ENCODE measurements around the gene KLF2. TPM values are rescaled to one million over a fixed set of nuclear protein-coding genes. Genes with fewer than 3 reads are reported as not detected.
"Not testable (repeated sequence)": the region's sequence is repeated elsewhere in the genome, so short reads cannot be mapped to it uniquely, and the experiment has no call there.

KLF2 gene
- total RNA-seq = under 1 TPM; 0.18 to 0.23 TPM

DNA sequence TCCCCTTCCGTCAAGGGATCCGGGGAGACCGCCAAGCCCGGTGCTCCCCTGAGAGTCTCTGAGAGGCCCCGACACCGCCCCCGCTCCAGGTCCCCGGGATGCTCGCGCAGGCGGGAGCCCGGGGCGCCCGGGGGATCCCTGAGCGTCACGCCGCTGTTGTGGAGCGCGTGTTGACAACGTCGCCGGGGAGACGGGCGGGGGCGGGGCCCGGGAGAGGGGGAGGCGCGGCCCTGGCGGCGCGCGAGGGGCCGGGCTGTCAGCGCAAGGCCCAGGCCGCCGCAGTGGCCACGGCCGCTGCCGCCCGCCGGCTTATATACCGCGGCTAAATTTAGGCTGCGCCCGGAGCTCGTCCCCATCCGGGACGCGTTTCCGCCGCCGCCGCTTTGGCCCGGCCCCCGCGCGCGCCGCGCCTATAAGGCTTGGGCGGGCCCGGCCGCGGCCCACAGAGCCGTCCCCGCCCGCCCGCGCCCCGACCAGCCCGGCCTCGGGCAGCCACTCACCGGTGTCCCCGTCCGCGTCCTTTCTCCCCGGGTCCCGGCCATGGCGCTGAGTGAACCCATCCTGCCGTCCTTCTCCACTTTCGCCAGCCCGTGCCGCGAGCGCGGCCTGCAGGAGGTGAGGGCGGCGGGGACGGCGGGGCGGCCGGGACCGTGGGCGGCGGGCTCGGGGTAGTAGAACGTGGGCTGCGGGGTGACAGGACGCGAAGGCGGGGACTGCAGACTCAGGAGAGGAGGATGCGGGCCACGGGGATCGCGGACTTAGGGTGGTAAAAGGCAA lies at the start of gene KLF2:
KLF2 (plus strand) TSS at position 443 of the 777 bp plus-strand sequence; CDS start at position 541, 98 bp downstream.
- H3K4me3 Mint-ChIP-seq = peak within 1 kb of the TSS; percentile 25
- H3K4me1 Mint-ChIP-seq = peaks cover 45% of the 10 kb centered on the region
- peaks cover 28% of the 10 kb centered on the region for H3K27me3 Mint-ChIP-seq
- H3K9me3 Mint-ChIP-seq = no peaks in the 10 kb centered on the region
- H3K36me3 Mint-ChIP-seq = no peaks in the 10 kb centered on the region
- H3K27ac Mint-ChIP-seq = peak within 1 kb of the TSS; percentile 29
- DNase-seq = peak; percentile 87

DNA sequence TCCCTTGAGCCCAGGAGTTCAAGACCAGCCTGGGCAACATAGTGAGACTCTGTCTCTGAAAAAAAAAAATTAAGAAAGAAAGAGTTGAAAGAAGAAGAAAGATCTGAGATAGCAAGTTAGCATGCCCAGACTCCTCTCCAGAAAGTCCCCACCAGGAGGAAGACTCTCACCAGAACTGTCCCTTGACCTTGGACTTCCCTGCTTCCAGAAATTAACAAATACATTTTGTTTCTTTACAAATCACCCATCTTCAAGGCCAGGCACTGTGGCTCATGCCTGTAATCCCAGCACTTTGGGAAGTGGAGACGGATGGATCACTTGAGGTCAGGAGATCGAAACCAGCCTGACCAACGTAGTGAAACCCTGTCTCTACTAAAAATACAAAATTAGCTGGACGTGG lies 44.3 kb upstream of the KLF2 start:
- DNase-seq = no peak

DNA sequence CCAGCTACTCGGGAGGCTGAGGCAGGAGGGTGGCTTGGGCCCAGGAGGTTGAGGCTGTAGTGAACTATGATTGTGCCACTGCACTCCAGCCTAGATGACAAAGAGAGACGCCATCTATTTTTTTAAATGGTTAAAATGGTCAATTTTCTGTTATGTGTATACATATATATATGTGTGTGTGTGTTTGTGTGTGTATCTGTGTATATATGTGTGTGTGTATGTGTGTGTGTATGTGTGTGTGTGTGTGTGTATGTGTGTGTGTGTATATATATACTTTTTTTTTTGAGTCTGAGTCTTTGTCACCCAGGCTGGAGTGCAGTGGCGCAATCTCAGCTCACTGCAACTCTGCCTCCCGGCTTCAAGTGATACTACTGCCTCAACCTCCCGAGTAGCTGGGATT lies 42.9 kb upstream of the KLF2 start:
- no peak for DNase-seq
- Mint-ChIP-seq H3K9me3 (no peaks in the 10 kb centered on the region), H3K27ac (no peak overlapping the region), H3K4me1 (peaks cover 39% of the 10 kb centered on the region), H3K36me3 (no peaks in the 10 kb centered on the region), H3K4me3 (no peak overlapping the region), H3K27me3 (peaks cover 24% of the 10 kb centered on the region)

More for the DNA sequence above, 44.3 kb upstream of the KLF2 start:
- H3K27ac Mint-ChIP-seq = no peak overlapping the region
- H3K4me1 Mint-ChIP-seq = peaks cover 31% of the 10 kb centered on the region
- H3K4me3 Mint-ChIP-seq = no peak overlapping the region
- H3K27me3 Mint-ChIP-seq = peaks cover 14% of the 10 kb centered on the region
- no peaks in the 10 kb centered on the region for H3K36me3 Mint-ChIP-seq
- no peaks in the 10 kb centered on the region for H3K9me3 Mint-ChIP-seq

DNA sequence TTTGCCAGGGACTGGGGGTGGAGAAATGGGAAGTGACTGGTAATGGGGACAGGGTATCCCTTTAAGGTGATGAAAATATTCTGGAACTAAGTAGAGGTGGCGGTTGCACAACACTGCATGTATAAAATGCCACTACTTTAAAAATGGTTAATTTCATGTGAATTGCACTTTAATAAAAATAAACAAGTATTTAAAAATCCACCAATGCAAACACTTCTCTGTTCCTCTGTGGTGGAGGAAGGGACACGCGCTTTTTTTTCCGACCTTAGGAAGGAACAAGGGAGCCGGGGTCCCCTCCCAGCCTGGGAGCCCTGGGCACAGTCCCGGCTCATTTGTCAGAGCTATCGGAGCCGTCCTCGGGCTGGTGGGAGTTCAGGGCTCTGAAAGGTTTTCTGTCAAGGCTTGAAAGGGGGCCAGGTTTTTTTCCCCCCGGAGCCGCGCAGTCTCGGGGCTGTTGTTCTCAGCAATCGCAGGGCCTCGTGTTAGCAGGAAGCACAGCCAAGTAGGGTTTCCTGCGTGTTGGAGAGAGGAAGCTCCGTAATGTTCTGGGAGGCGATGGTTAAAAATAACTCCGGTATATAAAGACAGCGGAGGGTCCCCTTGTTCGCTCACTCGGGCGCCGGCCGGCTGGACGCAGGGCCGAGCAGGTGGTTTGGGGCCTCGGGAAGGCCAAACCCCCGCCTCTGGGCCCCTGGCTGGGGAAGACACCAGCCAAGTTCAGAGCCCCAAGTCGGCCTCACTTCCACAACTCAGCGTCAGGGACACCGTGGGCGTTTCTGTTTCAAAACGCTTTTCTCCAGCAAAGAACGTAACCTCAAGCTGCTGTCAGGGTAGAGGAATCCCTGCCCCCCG lies 41.2 kb upstream of the KLF2 start:
- Mint-ChIP-seq H3K4me3 (peak overlapping the region; percentile 64), H3K4me1 (peaks cover 41% of the 10 kb centered on the region), H3K27me3 (peaks cover 30% of the 10 kb centered on the region), H3K36me3 (no peaks in the 10 kb centered on the region), H3K9me3 (no peaks in the 10 kb centered on the region), H3K27ac (peak overlapping the region; percentile 68)
- peak; percentile 80 for DNase-seq

DNA sequence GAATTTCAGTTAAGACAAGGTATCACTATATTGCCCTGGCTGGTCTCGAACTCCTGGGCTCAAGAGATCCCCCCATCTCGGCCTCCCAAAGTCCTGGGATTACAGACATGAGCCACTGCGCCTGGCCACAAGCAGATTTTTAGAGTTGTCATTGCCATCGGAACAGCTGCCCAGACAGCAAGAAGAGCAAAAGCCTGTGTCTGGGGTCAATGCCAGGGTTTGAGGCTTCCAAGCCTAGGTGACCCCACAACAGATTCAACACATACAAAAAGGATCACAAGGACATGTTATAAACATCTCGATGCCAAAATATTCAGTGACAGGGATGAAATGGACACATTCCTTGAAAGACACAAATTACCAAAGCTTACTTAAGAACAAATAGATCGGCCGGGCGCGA lies 40.1 kb upstream of the KLF2 start:
- Mint-ChIP-seq H3K36me3 (no peaks in the 10 kb centered on the region), H3K27ac (no peak overlapping the region), H3K4me1 (peaks cover 37% of the 10 kb centered on the region), H3K27me3 (peaks cover 34% of the 10 kb centered on the region), H3K4me3 (no peak overlapping the region), H3K9me3 (no peaks in the 10 kb centered on the region)
- DNase-seq = no peak

DNA sequence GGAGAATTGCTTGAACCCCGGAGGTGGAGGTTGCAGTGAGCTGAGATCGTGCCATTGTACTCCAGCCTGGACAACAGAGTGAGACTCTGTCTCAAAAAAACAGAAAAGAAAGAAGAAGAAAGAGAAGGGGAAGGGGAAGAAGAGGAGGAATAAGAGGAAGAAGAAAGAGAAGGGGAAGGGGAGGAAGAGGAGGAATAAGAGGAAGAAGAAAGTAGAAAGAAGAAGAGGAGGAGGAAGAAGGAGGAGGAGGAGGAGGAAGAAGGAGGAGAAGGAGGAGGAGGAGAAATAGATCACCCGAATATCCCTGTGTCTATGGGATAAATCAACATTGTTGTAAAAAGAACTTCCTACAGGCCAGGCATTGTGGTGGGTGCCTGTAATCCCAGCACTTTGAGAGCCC lies 39.5 kb upstream of the KLF2 start:
- not testable (repeated sequence) for H3K9me3 Mint-ChIP-seq, H3K4me3 Mint-ChIP-seq, H3K27ac Mint-ChIP-seq, DNase-seq, H3K36me3 Mint-ChIP-seq
- Mint-ChIP-seq H3K4me1 (peaks cover 34% of the 10 kb centered on the region), H3K27me3 (peaks cover 34% of the 10 kb centered on the region)

DNA sequence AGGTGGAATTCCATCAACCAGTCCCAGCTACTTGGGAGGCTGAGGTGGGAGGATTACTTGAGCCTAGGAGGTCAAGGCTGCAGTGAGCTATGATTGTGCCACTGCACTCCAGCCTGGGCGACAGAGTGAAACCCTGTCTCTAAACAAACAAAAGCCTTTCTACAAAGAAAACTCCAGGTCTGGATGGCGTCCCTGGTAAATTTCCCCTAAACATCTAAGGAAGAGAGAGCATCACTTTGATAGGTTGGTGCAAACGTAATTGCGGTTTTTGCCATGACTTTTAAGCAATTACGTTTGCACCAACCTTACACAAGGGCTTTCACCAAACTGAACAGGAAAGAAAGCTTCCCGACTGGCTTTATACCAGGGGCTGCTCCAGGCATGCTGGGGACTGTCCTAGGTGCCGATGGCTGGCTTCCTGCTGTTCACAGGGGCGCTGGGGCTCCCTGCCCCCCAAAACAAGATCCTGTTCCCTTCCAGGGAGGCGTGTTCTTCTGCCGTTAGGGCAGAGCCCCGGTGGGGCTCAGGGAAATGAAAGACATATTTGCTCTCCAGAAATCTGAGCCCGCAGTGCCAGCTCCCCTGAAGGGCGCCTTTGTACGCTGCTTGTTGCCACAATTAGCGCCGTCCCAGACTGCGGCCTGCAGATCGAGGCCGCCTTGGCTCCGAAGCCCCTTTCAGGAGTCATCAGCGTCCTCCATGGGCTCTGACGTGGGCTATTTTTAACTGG lies 38.7 kb upstream of the KLF2 start:
- Mint-ChIP-seq H3K4me3 (no peak overlapping the region), H3K36me3 (no peaks in the 10 kb centered on the region), H3K27me3 (peaks cover 34% of the 10 kb centered on the region), H3K9me3 (no peaks in the 10 kb centered on the region), H3K4me1 (peaks cover 30% of the 10 kb centered on the region), H3K27ac (no peak overlapping the region)
- DNase-seq = no peak

DNA sequence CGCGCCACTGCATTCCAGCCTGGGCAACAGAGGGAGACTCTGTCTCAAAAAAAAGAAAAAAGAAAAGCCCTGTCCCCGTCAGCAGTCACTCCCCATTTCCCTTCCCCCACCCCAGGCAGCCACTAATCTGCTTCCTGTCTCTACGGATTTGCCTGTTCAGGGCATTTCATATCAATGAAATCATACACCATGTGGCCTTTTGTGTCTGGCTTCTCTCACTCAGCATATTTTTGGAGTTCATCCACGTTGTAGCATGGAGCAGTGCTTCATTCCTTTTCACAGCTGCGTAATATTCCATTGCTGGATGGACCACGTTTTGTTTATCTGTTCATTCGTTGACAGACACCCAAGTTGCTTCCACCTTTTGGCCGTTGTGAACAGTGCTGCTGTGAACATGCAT lies 36.1 kb upstream of the KLF2 start:
- Mint-ChIP-seq H3K27me3 (peaks cover 30% of the 10 kb centered on the region), H3K4me3 (no peak overlapping the region), H3K4me1 (peaks cover 22% of the 10 kb centered on the region), H3K27ac (no peak overlapping the region), H3K9me3 (no peaks in the 10 kb centered on the region), H3K36me3 (no peaks in the 10 kb centered on the region)
- no peak for DNase-seq

DNA sequence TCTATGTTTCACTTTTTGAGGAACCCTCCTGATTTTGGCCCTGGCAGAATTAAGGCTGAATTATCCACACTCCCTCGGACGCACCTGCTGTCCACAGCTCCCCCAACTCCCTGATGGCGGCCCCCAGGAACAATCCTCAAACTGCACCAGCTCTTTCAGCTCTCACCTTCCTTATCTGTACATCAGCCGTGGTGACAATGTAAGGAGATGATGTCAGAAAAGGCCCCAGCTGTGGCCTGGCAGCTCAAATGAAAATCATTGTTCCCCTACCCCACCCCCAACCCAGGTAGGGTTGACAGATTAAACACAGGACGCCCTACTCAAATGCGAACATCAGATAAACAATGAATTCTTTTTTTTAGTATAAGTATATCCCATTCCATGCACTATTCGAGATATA lies 35.0 kb upstream of the KLF2 start:
- no peak overlapping the region for H3K27ac Mint-ChIP-seq

DNA sequence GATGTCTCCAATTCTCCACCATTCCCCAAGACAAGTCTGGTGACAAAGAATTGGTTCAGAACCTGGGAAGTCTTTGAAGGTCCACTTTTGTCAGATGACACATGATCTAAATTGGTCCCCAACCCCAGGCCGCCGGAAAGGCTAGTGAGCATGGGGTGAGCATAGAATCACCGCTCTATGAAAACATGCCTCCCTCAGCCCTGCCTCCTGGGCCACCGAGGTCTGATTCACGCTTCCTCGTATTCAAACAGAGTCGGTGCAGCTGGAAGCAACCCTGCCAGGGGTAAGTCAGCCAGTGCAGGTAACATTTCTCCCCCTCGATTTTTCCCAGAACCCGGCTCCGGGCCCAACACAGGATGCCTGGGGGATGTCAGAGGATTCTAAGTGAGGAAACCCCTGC lies 33.9 kb upstream of the KLF2 start:
- H3K27ac Mint-ChIP-seq = no peak overlapping the region
- H3K4me3 Mint-ChIP-seq = no peak overlapping the region
- H3K27me3 Mint-ChIP-seq = peaks cover 18% of the 10 kb centered on the region
- H3K4me1 Mint-ChIP-seq = peaks cover 9% of the 10 kb centered on the region
- no peaks in the 10 kb centered on the region for H3K9me3 Mint-ChIP-seq
- H3K36me3 Mint-ChIP-seq = no peaks in the 10 kb centered on the region
- no peak for DNase-seq

More for the DNA sequence above, 35.0 kb upstream of the KLF2 start:
- H3K4me3 Mint-ChIP-seq = no peak overlapping the region
- no peak for DNase-seq
- H3K36me3 Mint-ChIP-seq = no peaks in the 10 kb centered on the region
- peaks cover 27% of the 10 kb centered on the region for H3K27me3 Mint-ChIP-seq
- H3K9me3 Mint-ChIP-seq = no peaks in the 10 kb centered on the region
- H3K4me1 Mint-ChIP-seq = peaks cover 13% of the 10 kb centered on the region

DNA sequence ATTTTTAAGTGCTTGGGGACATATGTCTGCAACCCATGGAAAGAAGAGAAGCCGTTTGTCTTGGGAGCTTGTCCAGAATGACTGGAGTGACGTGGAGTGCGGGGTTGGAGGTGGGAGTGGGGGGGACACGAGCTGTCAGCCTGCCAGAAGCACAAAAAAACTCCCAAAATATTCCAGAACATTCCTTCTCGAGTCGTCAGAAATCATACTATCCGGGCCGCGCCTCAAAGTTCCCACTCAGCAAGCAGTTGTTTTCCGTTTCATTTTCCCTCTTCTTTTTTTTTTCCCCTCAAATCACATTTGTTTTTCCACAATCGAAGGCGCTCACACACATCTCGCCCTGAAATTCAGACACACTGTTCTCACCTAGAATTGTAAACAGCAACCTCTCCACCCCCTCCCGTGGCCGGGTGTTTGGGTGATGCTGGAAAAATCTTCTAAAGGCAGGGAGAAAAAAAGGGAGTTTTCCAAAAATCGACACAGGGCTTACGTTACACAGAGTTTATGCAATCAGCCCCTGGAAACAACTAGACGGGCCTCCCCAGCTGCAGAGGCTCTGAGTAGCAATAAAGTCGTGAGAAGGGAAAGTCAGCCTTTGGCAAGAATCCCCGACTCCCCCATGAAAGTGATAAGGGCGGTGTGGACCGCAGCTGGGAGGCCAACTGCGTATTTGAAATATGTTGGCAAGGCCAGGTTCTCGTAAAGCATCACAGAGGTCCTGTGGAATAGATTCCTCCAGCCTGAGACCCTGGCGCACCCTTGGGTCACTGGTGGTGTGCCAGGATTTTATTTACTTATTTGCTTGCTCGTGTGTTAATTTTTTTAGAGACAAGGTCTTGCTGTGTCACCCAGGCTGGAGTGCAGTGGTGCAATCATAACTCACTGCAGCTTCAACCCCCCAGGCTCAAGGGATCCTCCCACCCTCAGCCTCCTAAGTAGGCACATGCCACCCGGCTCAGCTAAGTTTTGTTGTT lies 31.2 kb upstream of the KLF2 start:
- DNase-seq = no peak
- Mint-ChIP-seq H3K36me3 (no peaks in the 10 kb centered on the region), H3K9me3 (no peaks in the 10 kb centered on the region), H3K27ac (no peak overlapping the region), H3K27me3 (peaks cover 3% of the 10 kb centered on the region), H3K4me1 (no peaks in the 10 kb centered on the region), H3K4me3 (no peak overlapping the region)

DNA sequence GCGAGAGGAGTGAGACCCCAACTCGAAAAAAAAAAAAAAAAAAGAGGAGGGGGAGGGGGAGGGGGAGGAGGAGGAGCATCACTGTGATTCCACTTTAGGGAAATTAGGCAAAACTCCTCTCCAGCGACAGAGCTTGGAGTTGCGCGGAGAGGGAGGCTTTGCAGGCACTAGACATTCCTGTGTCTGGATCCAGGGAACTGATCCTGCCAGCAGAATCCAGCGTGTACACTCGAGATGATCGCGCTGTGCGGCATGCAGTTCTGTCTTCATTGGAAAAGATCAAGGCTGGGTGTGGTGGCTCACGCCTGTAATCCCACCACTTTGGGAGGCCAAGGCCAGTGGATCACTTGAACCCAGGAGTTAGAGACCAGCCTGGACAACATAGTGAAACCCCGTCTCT lies 29.6 kb upstream of the KLF2 start:
- Mint-ChIP-seq H3K4me1 (no peaks in the 10 kb centered on the region), H3K27me3 (no peaks in the 10 kb centered on the region), H3K4me3 (no peak overlapping the region), H3K27ac (no peak overlapping the region), H3K9me3 (no peaks in the 10 kb centered on the region), H3K36me3 (no peaks in the 10 kb centered on the region)
- DNase-seq = no peak

DNA sequence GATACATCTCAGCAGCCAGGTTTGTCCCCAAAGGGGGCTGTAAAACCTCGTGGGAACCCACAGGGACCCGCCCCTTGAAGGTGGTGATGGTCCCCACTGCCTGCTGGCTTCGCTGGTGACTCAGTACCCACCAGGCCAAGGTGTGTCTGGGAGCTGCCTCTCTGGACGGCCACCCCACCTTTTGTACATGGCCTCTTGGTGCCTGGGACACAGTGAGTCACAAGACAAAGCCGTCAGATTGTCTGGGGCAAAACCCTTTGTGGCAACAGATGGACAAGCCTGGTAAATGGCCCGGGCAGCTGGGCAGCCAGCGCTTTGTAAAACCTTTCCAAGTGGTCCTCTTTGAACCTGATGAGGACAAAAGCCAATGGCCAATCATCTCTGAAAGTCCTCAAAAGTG lies 27.9 kb upstream of the KLF2 start:
- Mint-ChIP-seq H3K4me1 (no peaks in the 10 kb centered on the region), H3K9me3 (no peaks in the 10 kb centered on the region), H3K4me3 (no peak overlapping the region), H3K27me3 (no peaks in the 10 kb centered on the region), H3K27ac (no peak overlapping the region), H3K36me3 (no peaks in the 10 kb centered on the region)
- no peak for DNase-seq

DNA sequence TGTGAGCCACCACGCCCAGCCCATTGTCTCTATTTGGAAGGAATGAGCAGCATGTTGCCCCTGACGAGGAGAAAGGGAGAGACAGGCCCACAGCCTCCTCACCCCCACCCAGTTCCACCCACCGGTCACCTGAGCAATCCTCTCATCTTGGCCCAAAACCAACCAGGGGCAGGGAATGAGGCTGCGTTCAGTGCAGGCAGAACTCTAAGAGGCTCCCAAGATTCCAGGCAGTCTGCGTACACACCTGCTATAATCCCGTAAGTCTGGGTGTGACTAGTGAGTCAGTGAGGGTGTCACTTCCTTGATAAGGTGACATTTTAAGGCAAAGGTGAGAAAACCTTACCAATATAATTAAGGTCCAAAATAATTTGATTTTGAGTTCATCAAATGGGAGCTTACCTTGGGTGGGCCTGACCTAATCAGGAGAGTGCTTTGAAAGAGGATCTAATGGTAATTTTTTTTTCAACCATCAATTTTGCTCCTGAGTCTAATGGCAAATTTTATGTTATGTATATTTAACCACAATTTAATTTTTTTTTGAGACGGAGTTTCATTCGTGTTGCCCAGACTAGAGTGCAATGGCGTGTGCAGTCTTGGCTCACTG lies 26.9 kb upstream of the KLF2 start:
- Mint-ChIP-seq H3K4me3 (no peak overlapping the region), H3K27ac (no peak overlapping the region), H3K27me3 (no peaks in the 10 kb centered on the region), H3K36me3 (no peaks in the 10 kb centered on the region), H3K9me3 (no peaks in the 10 kb centered on the region), H3K4me1 (no peaks in the 10 kb centered on the region)
- no peak for DNase-seq
